ENCODE results near the gene ESD.

ESD gene

GRCh38 chr13:46743191-46743590, 53.8 kb downstream of the ESD start:
- no peak for DNase-seq

- no peak for DNase-seq
Observed at GRCh38 chr13:46739447-46740098, 57.4 kb downstream of the ESD start.

- no peak for DNase-seq
Observed at GRCh38 chr13:46738766-46739165, 58.2 kb downstream of the ESD start.

GRCh38 chr13:46738055-46738454, 58.9 kb downstream of the ESD start:
- no peak for DNase-seq

- DNase-seq: no peak
Observed at GRCh38 chr13:46736541-46737310, 60.2 kb downstream of the ESD start.

GRCh38 chr13:46735425-46735824, 61.5 kb downstream of the ESD start:
- no peak for DNase-seq

GRCh38 chr13:46731535-46731934, 65.4 kb downstream of the ESD start:
- DNase-seq: no peak

GRCh38 chr13:46728777-46729176, 68.2 kb downstream of the ESD start:
- DNase-seq: no peak

- no peak for DNase-seq
Observed at GRCh38 chr13:46726347-46726746, 70.6 kb downstream of the ESD start.
